Measurements from ENCODE around the gene TSHB.

GRCh38 chr1:115012006-115012405, 17.6 kb upstream of the TSHB start:
- TF ChIP-seq CTCF (IDR thresholded peaks at IDR 0.05; ENCODE audit: low read depth, low read length) (no peak), MAX (IDR thresholded peaks at IDR 0.05; ENCODE audit: low read depth, low read length) (no peak), POLR2A (IDR thresholded peaks at IDR 0.05; ENCODE audit: extremely low read depth, insufficient read length) (no peak)

All from NB4 (cell line).